CD14-positive monocyte (primary cell): Measurements from ENCODE around the gene GPATCH4. TPM values are rescaled to one million over a fixed set of nuclear protein-coding genes. Genes with fewer than 3 reads are reported as not detected.

Source experiments
- DNase-seq, 3 donors: peaks; one replicate each; pipeline ENCODE4 v3.0.0-alpha.2; 2011 to 2022
- H2AFZ ChIP-seq: 2 replicates; pipeline ENCODE4 v1.6.0; 2012; ENCODE audit warnings: mild to moderate bottlenecking, low read depth, low read length, inconsistent platforms; ENCODE audit not compliant: insufficient read depth, poor library complexity, severe bottlenecking
- H3K27ac ChIP-seq, 2 donors: 1 replicate in 1 of 2; 2 replicates in 1 of 2; pipeline ENCODE4 v1.5.1; 2012 to 2013; ENCODE audit warnings: low read length in 2 of 2, control low read depth in 1 of 2, inconsistent platforms in 1 of 2, low read depth in 1 of 2, mild to moderate bottlenecking in 1 of 2
- H3K27me3 ChIP-seq, 2 donors: one replicate each; pipeline versions ENCODE4 v1.6.0 to v1.6.1; 2011 to 2013; ENCODE audit warnings: low read length in 2 of 2; ENCODE audit not compliant: control insufficient read depth in 2 of 2, insufficient read depth in 2 of 2
- H3K36me3 ChIP-seq, 2 donors: replicated peaks in 1 of 2; 1 replicate in 1 of 2; 2 replicates in 1 of 2; pipeline versions ENCODE4 v1.5.1 to v1.6.1; 2012 to 2013; ENCODE audit warnings: low read length in 2 of 2, control low read depth in 1 of 2, inconsistent platforms in 1 of 2, mild to moderate bottlenecking in 1 of 2; ENCODE audit not compliant: insufficient read depth in 2 of 2, control insufficient read depth in 1 of 2
- H3K4me1 ChIP-seq, 2 donors: 1 replicate in 1 of 2; 2 replicates in 1 of 2; pipeline versions ENCODE4 v1.5.1 to v1.6.1; 2012 to 2013; ENCODE audit warnings: low read length in 2 of 2, control low read depth in 1 of 2, inconsistent platforms in 1 of 2, mild to moderate bottlenecking in 1 of 2, moderate library complexity in 1 of 2; ENCODE audit not compliant: insufficient read depth in 2 of 2, control insufficient read depth in 1 of 2
- H3K4me2 ChIP-seq: replicated peaks from 2 replicates; pipeline ENCODE3; 2012; ENCODE audit warnings: low read length, moderate library complexity, mild to moderate bottlenecking; ENCODE audit not compliant: poor library complexity, severe bottlenecking; ENCODE audit errors: extremely low read depth
- H3K4me3 ChIP-seq, 3 experiments: fragments of 200-600 bp in 1 of 3; sonication (generic) in 1 of 3; replicated peaks in 1 of 3; 1 replicate in 2 of 3; 2 replicates in 1 of 3; pipeline ENCODE4 v1.5.1; 2011 to 2013; ENCODE audit warnings: low read length in 3 of 3, mild to moderate bottlenecking in 3 of 3, control low read depth in 2 of 3, low read depth in 2 of 3, inconsistent platforms in 1 of 3, moderate library complexity in 1 of 3
- H3K79me2 ChIP-seq: 2 replicates; pipeline ENCODE4 v1.6.0; 2012; ENCODE audit warnings: mild to moderate bottlenecking, control low read depth, inconsistent platforms, low read length, moderate library complexity; ENCODE audit not compliant: insufficient read depth
- H3K9ac ChIP-seq: 2 replicates; pipeline ENCODE4 v1.6.0; 2017; ENCODE audit warnings: low read length, mild to moderate bottlenecking; ENCODE audit not compliant: insufficient read depth, poor library complexity, severe bottlenecking
- H3K9me3 ChIP-seq, 2 donors: replicated peaks in 1 of 2; 1 replicate in 1 of 2; 2 replicates in 1 of 2; pipeline versions ENCODE4 v1.5.1 to v1.6.1; 2012 to 2013; ENCODE audit warnings: low read length in 2 of 2, control low read depth in 1 of 2; ENCODE audit not compliant: control insufficient read depth in 1 of 2, insufficient read depth in 1 of 2
- H4K20me1 ChIP-seq: 2 replicates; pipeline ENCODE4 v1.6.0; 2012; ENCODE audit warnings: mild to moderate bottlenecking, low read length, control low read depth, moderate library complexity; ENCODE audit not compliant: insufficient read depth
- H3K27ac Mint-ChIP-seq, 7 donors: one replicate each; pipeline ENCODE4 v1.8.0; 2020; ENCODE audit warnings: mild to moderate bottlenecking in 7 of 7, mixed read lengths in 7 of 7, moderate library complexity in 6 of 7, inconsistent platforms in 2 of 7
- H3K27me3 Mint-ChIP-seq, 3 donors: one replicate each; pipeline ENCODE4 v1.8.0; 2021 to 2022; ENCODE audit warnings: low read depth in 3 of 3, mild to moderate bottlenecking in 3 of 3, mixed read lengths in 3 of 3, moderate library complexity in 3 of 3, inconsistent platforms in 1 of 3
- H3K36me3 Mint-ChIP-seq, 2 donors: one replicate each; pipeline ENCODE4 v1.8.0; 2020; ENCODE audit warnings: mixed read lengths in 2 of 2, inconsistent platforms in 1 of 2, mild to moderate bottlenecking in 1 of 2
- H3K4me1 Mint-ChIP-seq: one replicate; pipeline ENCODE4 v1.8.0; 2020; ENCODE audit warnings: mild to moderate bottlenecking, mixed read lengths
- H3K4me3 Mint-ChIP-seq, 2 donors: one replicate each; pipeline ENCODE4 v1.8.0; 2020; ENCODE audit warnings: mild to moderate bottlenecking in 2 of 2, mixed read lengths in 2 of 2, moderate library complexity in 1 of 2
- H3K9me3 Mint-ChIP-seq, 7 donors: one replicate each; pipeline ENCODE4 v1.8.0; 2020 to 2022; ENCODE audit warnings: mixed read lengths in 7 of 7, mild to moderate bottlenecking in 6 of 7, moderate library complexity in 6 of 7, inconsistent platforms in 2 of 7
- CTCF ChIP-seq: fragments of 200-600 bp; IDR thresholded peaks from one replicate; pipeline ENCODE4 v1.8.0; 2022; ENCODE audit warnings: antibody characterized with exemption, mild to moderate bottlenecking
- WGBS: methylation state at CpG from one replicate; pipeline ENCODE4 v1.1.5; 2013; ENCODE audit warnings: missing lambda C conversion rate; ENCODE audit not compliant: insufficient coverage; 5-methylcytosine and 5-hydroxymethylcytosine counted together
- intact Hi-C, 2 donors: fragments of 100-400 bp; cut with micrococcal nuclease; formaldehyde crosslinking; loops; one replicate each; pipeline versions ENCODE4 v1.15.0 to v1.15.1; 2023
- polyA plus RNA-seq, 3 donors: library from polyadenylated mRNA; depleted of rRNA in 1 of 3; unstranded in 2 of 3; stranded (reverse) in 1 of 3; fragments of 300-500 nt in 2 of 3; fragments of >200 nt in 1 of 3; fragmentation: Illumina TruSeq in 2 of 3; gene quantifications; 1 replicate in 2 of 3; 2 replicates in 1 of 3; pipeline ENCODE4 v1.2.3, GENCODE V29; 2012 to 2021

Gene GPATCH4
- polyA plus RNA-seq, 3 donors, result 2.6 to 5.3 (median 4.9) TPM

- no peak for DNase-seq
- no peaks in the 10 kb centered on the region for H3K9me3 ChIP-seq
- peaks cover 26% of the 10 kb centered on the region for H3K79me2 ChIP-seq
- intact Hi-C loops, result loop anchor here in 1 of 2 donors (5.0 kb wide), 1 partner anchor 119 kb away; no protein-coding TSS in a partner anchor
- H3K4me2 ChIP-seq, result no peak overlapping the region
- no peak overlapping the region for H3K4me3 Mint-ChIP-seq
- peaks cover 24% of the 10 kb centered on the region for H3K4me1 Mint-ChIP-seq
- H3K4me3 ChIP-seq, result no peak overlapping the region
- no peaks in the 10 kb centered on the region for H3K27me3 ChIP-seq
- peaks cover 0 to 2% (median 0%) of the 10 kb centered on the region in 3 donors for H3K27me3 Mint-ChIP-seq
- H3K27ac ChIP-seq, result no peak overlapping the region
- H3K9me3 Mint-ChIP-seq, result no peaks in the 10 kb centered on the region
- no peaks in the 10 kb centered on the region for H4K20me1 ChIP-seq
- no peak overlapping the region for H3K9ac ChIP-seq
- peaks cover 48 to 51% of the 10 kb centered on the region in 2 donors for H3K36me3 Mint-ChIP-seq
- no peak for TF ChIP-seq CTCF
- peaks cover 16 to 26% of the 10 kb centered on the region in 2 donors for H3K4me1 ChIP-seq
- H3K36me3 ChIP-seq, result peaks cover 34 to 58% of the 10 kb centered on the region in 2 donors
- no peak overlapping the region for H3K27ac Mint-ChIP-seq
- 75% methylated on average over 1 of the region's 3 CpGs for WGBS
- H2AFZ ChIP-seq, result no peak overlapping the region
Observed at GRCh38 chr1:156596426-156596825, 4.9 kb downstream of the GPATCH4 start.

GRCh38 chr1:156595016-156595415 lies 6.3 kb downstream of the GPATCH4 start:
- Histone ChIP-seq H2AFZ (no peak overlapping the region), H3K27me3 (no peaks in the 10 kb centered on the region), H3K36me3 (peaks cover 34 to 58% of the 10 kb centered on the region in 2 donors), H3K4me3 (no peak overlapping the region), H3K9ac (no peak overlapping the region), H3K4me2 (no peak overlapping the region), H3K4me1 (peaks cover 14 to 24% of the 10 kb centered on the region in 2 donors), H3K27ac (no peak overlapping the region), H3K79me2 (peaks cover 16% of the 10 kb centered on the region), H3K9me3 (no peaks in the 10 kb centered on the region), H4K20me1 (no peaks in the 10 kb centered on the region)
- WGBS, result 100% methylated on average over 2 of the region's 2 CpGs
- no peak for TF ChIP-seq CTCF
- H3K4me1 Mint-ChIP-seq, result peaks cover 20% of the 10 kb centered on the region
- peaks cover 48 to 51% of the 10 kb centered on the region in 2 donors for H3K36me3 Mint-ChIP-seq
- peak overlapping the region in 2 of 7 donors; percentile 6 to 9 for H3K27ac Mint-ChIP-seq
- no peak for DNase-seq
- no peaks in the 10 kb centered on the region for H3K9me3 Mint-ChIP-seq
- H3K27me3 Mint-ChIP-seq, result peaks cover 0 to 2% (median 0%) of the 10 kb centered on the region in 3 donors
- intact Hi-C loops, result loop anchor here in 1 of 2 donors (5.0 kb wide), 1 partner anchor 118 kb away; no protein-coding TSS in a partner anchor
- H3K4me3 Mint-ChIP-seq, result no peak overlapping the region
